Calu3 (cell line): ENCODE results near the gene ASB1. TPM values are rescaled to one million over a fixed set of nuclear protein-coding genes. Genes with fewer than 3 reads are reported as not detected.

Experiments
- Bru-seq: library from RNA; stranded (reverse); fragments of 400-500 nt; gene quantifications from one replicate; lab custom pipeline; 2021; lab: Mats Ljungman, UMichigan
- BruChase-seq, 2 experiments: library from RNA; stranded (reverse); fragments of 400-500 nt; gene quantifications; one replicate each; lab custom pipeline; 2021; lab: Mats Ljungman, UMichigan
- BruUV-seq: library from RNA; stranded (reverse); fragments of 400-500 nt; replicated peaks from 2 replicates; lab custom pipeline; 2021; lab: Mats Ljungman, UMichigan
- CTCF ChIA-PET: fragments of 300-600 bp; sonication (Branson Sonifier 250); formaldehyde crosslinking; loops from one replicate; lab custom pipeline; 2022; ENCODE audit warnings: antibody characterized with exemption; lab: Charles Lee
- DNase-seq: peaks from one replicate; pipeline ENCODE4 v3.0.0; 2022
- H3K27ac Mint-ChIP-seq: one replicate; pipeline ENCODE4 v1.8.0; 2022; ENCODE audit warnings: mixed read lengths; ENCODE audit not compliant: unreplicated experiment
- H3K27me3 Mint-ChIP-seq: one replicate; pipeline ENCODE4 v1.8.0; 2022; ENCODE audit warnings: mixed read lengths; ENCODE audit not compliant: unreplicated experiment
- H3K36me3 Mint-ChIP-seq: one replicate; pipeline ENCODE4 v1.8.0; 2022; ENCODE audit warnings: mild to moderate bottlenecking, moderate library complexity, mixed read lengths; ENCODE audit not compliant: insufficient read depth, unreplicated experiment
- H3K4me1 Mint-ChIP-seq: one replicate; pipeline ENCODE4 v1.8.0; 2022; ENCODE audit warnings: mild to moderate bottlenecking, low read depth, mixed read lengths; ENCODE audit not compliant: unreplicated experiment
- H3K4me3 Mint-ChIP-seq: one replicate; pipeline ENCODE4 v1.8.0; 2022; ENCODE audit warnings: mild to moderate bottlenecking, low read depth, moderate library complexity, mixed read lengths; ENCODE audit not compliant: unreplicated experiment
- H3K9me3 Mint-ChIP-seq: one replicate; pipeline ENCODE4 v1.8.0; 2022; ENCODE audit warnings: low read depth, mixed read lengths; ENCODE audit not compliant: unreplicated experiment
- intact Hi-C: fragments of 100-400 bp; cut with micrococcal nuclease; formaldehyde crosslinking; loops from one replicate; pipeline ENCODE4 v1.10.0; 2022; ENCODE audit not compliant: unreplicated experiment
- long read RNA-seq: library from polyadenylated mRNA; stranded (forward); transcript quantifications from one replicate; pipeline ENCODE4 v2.0.0, GENCODE V29; 2022
- total RNA-seq: library from RNA; stranded (reverse); gene quantifications from 2 replicates; pipeline ENCODE4 v1.2.3, GENCODE V29; 2022
- TF ChIP-seq, protein P1 (sequence below): fragments of 200-600 bp; IDR thresholded peaks from one replicate; pipeline ENCODE4 v1.8.0; 2022; ENCODE audit warnings: antibody characterized with exemption; ENCODE audit not compliant: unreplicated experiment

The ASB1 gene
- total RNA-seq (64.2 and 71.6 TPM in 2 replicates), Bru-seq, nascent RNA (percentile 96 among the genes with signal in this experiment), BruChase-seq, experiment 1, labeled RNA remaining after a 6-hour chase (percentile 91 among the genes with signal in this experiment), BruChase-seq, experiment 2, labeled RNA remaining after a 2-hour chase (percentile 91 among the genes with signal in this experiment)
- long read RNA-seq, full-length matches to known transcripts, result 21 of 43 reads
- long read RNA-seq, partial matches to known transcripts, result 1 of 43 reads
- long read RNA-seq, other reads (novel, unspliced or antisense), result 21 of 43 reads

GRCh38 chr2:238426568-238427434 lies at the start of gene ASB1:
TSS of gene ASB1 (plus strand) at chr2:238426927. CDS start at chr2:238427071, 144 bp downstream.
- peak; percentile 89 for DNase-seq
- intact Hi-C loops, result loop anchor here (1.0 kb wide), 1 partner anchor 12 kb away; no protein-coding TSS in a partner anchor
- peaks cover 60% of the 10 kb centered on the region for H3K36me3 Mint-ChIP-seq
- H3K9me3 Mint-ChIP-seq, result no peaks in the 10 kb centered on the region
- peak within 1 kb of the TSS; percentile 91 for H3K27ac Mint-ChIP-seq
- TF ChIP-seq, protein P1, sequence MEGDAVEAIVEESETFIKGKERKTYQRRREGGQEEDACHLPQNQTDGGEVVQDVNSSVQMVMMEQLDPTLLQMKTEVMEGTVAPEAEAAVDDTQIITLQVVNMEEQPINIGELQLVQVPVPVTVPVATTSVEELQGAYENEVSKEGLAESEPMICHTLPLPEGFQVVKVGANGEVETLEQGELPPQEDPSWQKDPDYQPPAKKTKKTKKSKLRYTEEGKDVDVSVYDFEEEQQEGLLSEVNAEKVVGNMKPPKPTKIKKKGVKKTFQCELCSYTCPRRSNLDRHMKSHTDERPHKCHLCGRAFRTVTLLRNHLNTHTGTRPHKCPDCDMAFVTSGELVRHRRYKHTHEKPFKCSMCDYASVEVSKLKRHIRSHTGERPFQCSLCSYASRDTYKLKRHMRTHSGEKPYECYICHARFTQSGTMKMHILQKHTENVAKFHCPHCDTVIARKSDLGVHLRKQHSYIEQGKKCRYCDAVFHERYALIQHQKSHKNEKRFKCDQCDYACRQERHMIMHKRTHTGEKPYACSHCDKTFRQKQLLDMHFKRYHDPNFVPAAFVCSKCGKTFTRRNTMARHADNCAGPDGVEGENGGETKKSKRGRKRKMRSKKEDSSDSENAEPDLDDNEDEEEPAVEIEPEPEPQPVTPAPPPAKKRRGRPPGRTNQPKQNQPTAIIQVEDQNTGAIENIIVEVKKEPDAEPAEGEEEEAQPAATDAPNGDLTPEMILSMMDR, result no peak
- H3K4me3 Mint-ChIP-seq, result peak within 1 kb of the TSS; percentile 78
- no TSS peak for BruUV-seq
- CTCF ChIA-PET, result interaction anchor here (1.7 to 2.4 kb wide), 2 partner anchors 12 to 47 kb away, joined by 7 to 8 read pairs; no protein-coding TSS in a partner anchor
- no peaks in the 10 kb centered on the region for H3K27me3 Mint-ChIP-seq
- peaks cover 38% of the 10 kb centered on the region for H3K4me1 Mint-ChIP-seq

DNA sequence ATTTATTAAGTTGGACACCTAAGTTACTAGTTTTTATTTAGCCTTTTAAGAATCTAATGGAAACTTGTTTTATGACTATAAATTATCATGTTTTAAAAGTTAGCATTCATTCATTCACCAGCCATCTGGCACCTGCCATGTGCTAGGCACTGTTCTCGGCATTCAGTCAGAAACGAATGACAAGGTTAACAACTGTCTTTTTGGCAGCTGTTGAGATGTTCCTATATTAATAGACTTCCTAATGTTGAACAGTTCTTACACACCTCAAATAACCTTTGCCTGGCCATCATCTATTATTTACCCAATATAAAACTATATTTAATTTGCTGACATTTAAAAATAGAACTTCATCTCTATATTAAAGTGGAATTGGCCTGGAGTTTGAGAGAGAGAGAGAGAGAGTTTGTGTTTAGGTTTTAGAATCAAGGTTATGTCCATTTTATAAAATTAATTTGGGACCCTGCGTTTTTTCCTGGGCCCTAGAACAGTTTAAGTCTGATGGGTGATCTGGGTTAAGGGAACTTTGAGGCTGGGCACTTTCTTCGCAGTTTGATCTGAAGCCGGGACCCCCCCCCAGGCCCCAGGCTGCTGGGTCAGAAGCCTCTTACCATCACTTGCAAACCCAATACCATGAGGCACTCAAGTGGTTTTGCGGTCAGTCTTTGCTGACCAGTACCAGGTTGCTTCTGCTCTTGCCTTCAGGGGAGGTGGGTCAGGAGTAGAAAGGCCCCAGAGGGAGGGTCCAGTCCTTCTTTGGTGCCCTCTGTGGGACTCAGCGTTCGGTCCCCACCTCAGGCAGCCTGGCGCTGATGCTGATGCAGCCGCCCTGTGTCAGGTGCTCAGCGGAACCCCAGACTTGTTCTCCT lies 48.3 kb upstream of the ASB1 start:
- peaks cover 4% of the 10 kb centered on the region for H3K9me3 Mint-ChIP-seq
- intact Hi-C loops, result loop anchor here (5.0 kb wide), 1 partner anchor 54 kb away; no protein-coding TSS in a partner anchor
- H3K27ac Mint-ChIP-seq, result peak overlapping the region; percentile 86
- BruUV-seq, result TSS peak; percentile 84
- TF ChIP-seq, protein P1, result no peak
- DNase-seq, result no peak
- no peaks in the 10 kb centered on the region for H3K27me3 Mint-ChIP-seq
- peaks cover 47% of the 10 kb centered on the region for H3K4me1 Mint-ChIP-seq
- CTCF ChIA-PET, result interaction anchor here (0.9 to 1.2 kb wide), 2 partner anchors 8 to 79 kb away, joined by 3 to 7 read pairs; no protein-coding TSS in a partner anchor
- peaks cover 37% of the 10 kb centered on the region for H3K36me3 Mint-ChIP-seq
- H3K4me3 Mint-ChIP-seq, result no peak overlapping the region

- no TSS peak for BruUV-seq
These were observed 47.5 kb upstream of the ASB1 start for GRCh38 chr2:238379096-238379810.

More at GRCh38 chr2:238379096-238379810, 47.5 kb upstream of the ASB1 start:
- TF ChIP-seq, protein P1, result no peak
- peak overlapping the region; percentile 86 for H3K27ac Mint-ChIP-seq
- H3K4me1 Mint-ChIP-seq, result peaks cover 55% of the 10 kb centered on the region
- peak overlapping the region; percentile 15 for H3K4me3 Mint-ChIP-seq
- H3K27me3 Mint-ChIP-seq, result no peaks in the 10 kb centered on the region
- DNase-seq, result peak; percentile 78
- CTCF ChIA-PET, result interaction anchor here (0.9 to 1.5 kb wide), 4 partner anchors 9 to 80 kb away, joined by 3 to 7 read pairs (median 6); no protein-coding TSS in a partner anchor
- peaks cover 4% of the 10 kb centered on the region for H3K9me3 Mint-ChIP-seq
- intact Hi-C loops, result loop anchor here (5.0 kb wide), 1 partner anchor 53 kb away; no protein-coding TSS in a partner anchor
- peaks cover 37% of the 10 kb centered on the region for H3K36me3 Mint-ChIP-seq
